ENCODE measurements around the gene KIRREL1.

Gene KIRREL1

GRCh38 chr1:158149175-158149574, 155.7 kb downstream of the KIRREL1 start:
- no peak for DNase-seq
